ENCODE data around the gene DDO. TPM values are rescaled to one million over a fixed set of nuclear protein-coding genes. Genes with fewer than 3 reads are reported as not detected.
A peak's percentile ranks its signal among the peaks of the same experiment; 100 is the strongest.

Gene DDO
- total RNA-seq, 1 experiment from 2014 or later, result not detected

DNA sequence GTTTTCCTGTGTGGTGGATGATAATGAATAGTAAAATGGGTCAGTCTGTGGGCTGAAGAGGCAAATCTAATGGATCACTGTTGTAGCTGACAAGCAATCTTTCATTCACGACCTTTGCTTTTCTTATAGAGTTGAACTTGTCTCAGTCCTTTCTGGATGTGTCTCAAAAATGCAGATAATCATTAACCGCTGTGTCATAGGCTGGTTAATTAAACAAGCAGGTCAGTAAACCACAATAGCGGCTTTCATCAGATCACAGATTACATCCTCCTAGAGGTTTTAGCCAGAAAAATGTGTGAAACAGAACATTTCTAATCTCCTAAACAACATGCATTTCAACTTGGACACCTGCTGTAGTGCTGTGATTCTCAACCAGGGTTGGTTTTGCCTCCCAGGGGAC, 54.7 kb downstream of the DDO start:
- Histone ChIP-seq H3K9me3 (ENCODE audit: low read depth, low read length, poor library complexity, severe bottlenecking) (no peaks in the 10 kb centered on the region), H3K4me1 (ENCODE audit: insufficient read depth, low read length, poor library complexity, severe bottlenecking) (peaks cover 23% of the 10 kb centered on the region), H3K36me3 (ENCODE audit: insufficient read depth, low read length, poor library complexity, severe bottlenecking) (no peaks in the 10 kb centered on the region), H3K27ac (ENCODE audit: low read depth, low read length, poor library complexity, severe bottlenecking) (no peak overlapping the region), H3K27me3 (replicated peaks; ENCODE audit: insufficient read depth, low read depth, low read length, poor library complexity) (no peaks in the 10 kb centered on the region), H3K4me3 (ENCODE audit: low read depth, low read length, poor library complexity, severe bottlenecking) (no peak overlapping the region)
- TF ChIP-seq, protein P1, sequence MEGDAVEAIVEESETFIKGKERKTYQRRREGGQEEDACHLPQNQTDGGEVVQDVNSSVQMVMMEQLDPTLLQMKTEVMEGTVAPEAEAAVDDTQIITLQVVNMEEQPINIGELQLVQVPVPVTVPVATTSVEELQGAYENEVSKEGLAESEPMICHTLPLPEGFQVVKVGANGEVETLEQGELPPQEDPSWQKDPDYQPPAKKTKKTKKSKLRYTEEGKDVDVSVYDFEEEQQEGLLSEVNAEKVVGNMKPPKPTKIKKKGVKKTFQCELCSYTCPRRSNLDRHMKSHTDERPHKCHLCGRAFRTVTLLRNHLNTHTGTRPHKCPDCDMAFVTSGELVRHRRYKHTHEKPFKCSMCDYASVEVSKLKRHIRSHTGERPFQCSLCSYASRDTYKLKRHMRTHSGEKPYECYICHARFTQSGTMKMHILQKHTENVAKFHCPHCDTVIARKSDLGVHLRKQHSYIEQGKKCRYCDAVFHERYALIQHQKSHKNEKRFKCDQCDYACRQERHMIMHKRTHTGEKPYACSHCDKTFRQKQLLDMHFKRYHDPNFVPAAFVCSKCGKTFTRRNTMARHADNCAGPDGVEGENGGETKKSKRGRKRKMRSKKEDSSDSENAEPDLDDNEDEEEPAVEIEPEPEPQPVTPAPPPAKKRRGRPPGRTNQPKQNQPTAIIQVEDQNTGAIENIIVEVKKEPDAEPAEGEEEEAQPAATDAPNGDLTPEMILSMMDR (conservative IDR thresholded peaks at IDR 0.05; ENCODE audit: low read depth, low read length), result no peak
- no peak for TF ChIP-seq EZH2 (IDR thresholded peaks at IDR 0.05; ENCODE audit: borderline replicate concordance, low read depth, low read length, poor library complexity, severe bottlenecking)
- ChIA-PET CTCF (no interaction called here), POLR2A (ENCODE audit: low non-redundant PET) (no interaction called here)
- no peak for DNase-seq (ENCODE audit: low spot score)
- BruUV-seq (replicated peaks), result no TSS peak
- intact Hi-C loops (cut with micrococcal nuclease; ENCODE audit: unreplicated experiment), result no loop called here

DNA sequence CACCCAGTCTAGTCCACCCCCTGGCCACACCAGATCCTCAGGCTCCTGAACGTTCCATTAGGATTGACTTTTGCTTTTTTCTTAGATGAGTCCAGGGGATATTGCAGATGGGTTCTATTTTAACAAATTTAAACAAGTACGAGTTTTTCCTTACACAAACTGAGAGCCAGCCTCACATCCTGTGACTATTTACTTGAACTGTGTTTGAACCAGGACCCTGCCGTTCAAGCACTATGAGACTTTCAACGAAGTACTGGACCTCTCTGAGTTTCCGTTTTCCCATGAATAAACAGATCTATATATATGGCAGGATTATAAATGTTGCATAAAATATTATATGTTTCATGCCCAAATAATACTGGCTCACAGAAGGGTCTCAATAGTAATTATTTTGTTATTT, 55.8 kb downstream of the DDO start:
- TF ChIP-seq EZH2 (IDR thresholded peaks at IDR 0.05; ENCODE audit: borderline replicate concordance, low read depth, low read length, poor library complexity, severe bottlenecking), result no peak
- TF ChIP-seq, protein P1 (conservative IDR thresholded peaks at IDR 0.05; ENCODE audit: low read depth, low read length), result no peak
- CTCF ChIA-PET, result no interaction called here
- POLR2A ChIA-PET (ENCODE audit: low non-redundant PET), result no interaction called here
- peak overlapping the region; percentile 76 for H3K27ac ChIP-seq (ENCODE audit: low read depth, low read length, poor library complexity, severe bottlenecking)
- intact Hi-C loops (cut with micrococcal nuclease; ENCODE audit: unreplicated experiment), result loop anchor here (10.0 kb wide), 1 partner anchor 175 kb away; the partner anchor contains the start of gene CDC40
- H3K36me3 ChIP-seq (ENCODE audit: insufficient read depth, low read length, poor library complexity, severe bottlenecking), result no peaks in the 10 kb centered on the region
- no peak for DNase-seq (ENCODE audit: low spot score)
- BruUV-seq (replicated peaks), result no TSS peak
- H3K27me3 ChIP-seq (replicated peaks; ENCODE audit: insufficient read depth, low read depth, low read length, poor library complexity), result no peaks in the 10 kb centered on the region
- no peak overlapping the region for H3K4me3 ChIP-seq (ENCODE audit: low read depth, low read length, poor library complexity, severe bottlenecking)
- peaks cover 34% of the 10 kb centered on the region for H3K4me1 ChIP-seq (ENCODE audit: insufficient read depth, low read length, poor library complexity, severe bottlenecking)
- H3K9me3 ChIP-seq (ENCODE audit: low read depth, low read length, poor library complexity, severe bottlenecking), result no peaks in the 10 kb centered on the region

DNA sequence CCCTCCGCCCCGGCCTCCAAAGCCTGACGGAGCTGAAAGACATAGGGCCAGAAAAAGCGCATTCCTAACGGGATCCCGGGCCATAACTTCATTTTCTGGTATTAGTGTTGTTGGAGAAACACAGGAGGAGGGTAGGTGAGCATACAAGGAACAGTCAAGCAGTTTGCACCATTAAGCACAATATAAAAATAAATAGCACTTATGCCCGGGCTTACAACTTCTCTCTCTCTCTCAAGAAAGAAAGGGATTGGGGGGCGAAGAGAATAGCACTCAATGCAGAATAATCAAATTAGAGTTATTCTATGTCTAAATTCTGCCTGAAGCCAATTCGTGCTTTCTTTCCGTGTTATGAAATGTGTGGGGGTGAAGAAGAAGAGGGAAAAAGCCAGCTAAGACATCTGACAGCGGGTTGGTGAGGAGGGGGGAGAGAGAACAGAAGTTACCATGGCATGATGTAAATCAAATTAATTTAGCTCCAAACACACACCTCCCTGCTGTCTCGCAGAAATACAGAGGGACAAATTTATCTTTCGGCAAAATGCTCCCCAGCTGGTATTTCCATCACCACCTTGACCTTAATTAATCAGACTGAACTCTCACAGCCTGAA, 56.7 kb downstream of the DDO start:
- H3K36me3 ChIP-seq (ENCODE audit: insufficient read depth, low read length, poor library complexity, severe bottlenecking), result no peaks in the 10 kb centered on the region
- intact Hi-C loops (cut with micrococcal nuclease; ENCODE audit: unreplicated experiment), result loop anchor here (10.0 kb wide), 1 partner anchor 174 kb away; the partner anchor contains the start of gene CDC40
- H3K9me3 ChIP-seq (ENCODE audit: low read depth, low read length, poor library complexity, severe bottlenecking), result no peaks in the 10 kb centered on the region
- H3K27ac ChIP-seq (ENCODE audit: low read depth, low read length, poor library complexity, severe bottlenecking), result peak overlapping the region; percentile 76
- TF ChIP-seq, protein P1 (conservative IDR thresholded peaks at IDR 0.05; ENCODE audit: low read depth, low read length), result no peak
- no peak for TF ChIP-seq EZH2 (IDR thresholded peaks at IDR 0.05; ENCODE audit: borderline replicate concordance, low read depth, low read length, poor library complexity, severe bottlenecking)
- DNase-seq (ENCODE audit: low spot score), result no peak
- TSS peak; percentile 35 for BruUV-seq (replicated peaks)
- ChIA-PET POLR2A (ENCODE audit: low non-redundant PET) (interaction anchor here (0.7 kb wide), 1 partner anchor 14 kb away, joined by 4 read pairs; no protein-coding TSS in a partner anchor), CTCF (no interaction called here)
- H3K4me1 ChIP-seq (ENCODE audit: insufficient read depth, low read length, poor library complexity, severe bottlenecking), result peaks cover 43% of the 10 kb centered on the region
- H3K27me3 ChIP-seq (replicated peaks; ENCODE audit: insufficient read depth, low read depth, low read length, poor library complexity), result no peaks in the 10 kb centered on the region
- H3K4me3 ChIP-seq (ENCODE audit: low read depth, low read length, poor library complexity, severe bottlenecking), result peak overlapping the region; percentile 51
